ENCODE results near the gene ATAT1. TPM values are rescaled to one million over a fixed set of nuclear protein-coding genes. Genes with fewer than 3 reads are reported as not detected.

ATAT1 gene
- total and polyA plus RNA-seq, 2 of the 13 experiments (the other 11 are each of a cell fraction or from before 2014, with no cell fraction given): 9.2 to 23.6 TPM

DNA sequence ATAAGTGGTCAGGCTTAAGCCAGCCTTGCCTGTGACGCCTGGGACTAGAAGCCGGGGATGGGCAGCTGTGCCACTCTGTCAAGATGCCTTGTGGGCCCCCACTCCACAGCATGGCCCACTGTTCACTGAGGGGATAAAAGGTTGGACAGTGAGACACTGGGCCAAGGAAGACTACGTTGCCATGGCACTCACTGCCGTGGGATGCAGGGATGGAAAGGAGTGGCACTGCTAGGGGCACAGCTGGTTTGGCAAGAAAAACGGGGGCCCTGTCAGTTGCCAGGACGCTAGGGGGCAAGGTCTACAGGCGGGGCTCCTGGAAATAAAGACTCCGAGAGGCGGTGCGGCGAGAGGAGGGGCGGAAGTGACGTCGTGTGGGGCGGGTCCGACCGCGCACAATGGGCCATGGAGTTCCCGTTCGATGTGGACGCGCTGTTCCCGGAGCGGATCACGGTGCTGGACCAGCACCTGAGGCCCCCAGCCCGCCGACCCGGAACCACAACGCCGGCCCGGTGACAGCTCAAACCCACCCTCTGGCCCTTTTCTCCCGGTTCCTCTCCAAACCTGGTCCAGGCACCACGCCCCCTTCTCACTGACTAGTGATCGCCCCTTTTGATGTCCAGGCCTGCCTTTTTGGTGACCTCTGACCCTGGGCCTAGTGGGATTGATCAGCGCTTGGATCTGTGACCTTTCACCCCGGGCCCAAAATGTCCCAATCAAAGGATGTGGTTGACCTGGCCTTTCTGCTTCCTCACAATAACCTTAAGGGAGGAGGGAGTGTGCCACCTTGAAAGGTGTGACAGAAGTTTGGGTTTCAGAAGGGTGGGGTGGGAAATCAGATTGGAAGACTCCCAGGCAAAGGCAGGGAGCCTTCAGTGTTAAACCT, at the start of gene ATAT1 (continued):
- peak; percentile 40; the same call in 1 of the 2 replicates for TF ChIP-seq SOX5 (CRISPR knock-in tag; IDR thresholded peaks at IDR 0.05; ENCODE audit: borderline replicate concordance)
- peak; percentile 79; the same call in 1 of the 2 replicates for TF ChIP-seq ZNF607 (CRISPR knock-in tag; IDR thresholded peaks at IDR 0.05; ENCODE audit: borderline replicate concordance)
- TF ChIP-seq FOSL2 (CRISPR knock-in tag; IDR thresholded peaks at IDR 0.05): peak; percentile 41; the same call in 1 of the 2 replicates
- peak; percentile 64; the same call in 1 of the 2 replicates for TF ChIP-seq ZXDC (CRISPR knock-in tag; IDR thresholded peaks at IDR 0.05)
- TF ChIP-seq RERE (CRISPR knock-in tag; IDR thresholded peaks at IDR 0.05; ENCODE audit: low read depth): no peak
- TF ChIP-seq, protein P1, sequence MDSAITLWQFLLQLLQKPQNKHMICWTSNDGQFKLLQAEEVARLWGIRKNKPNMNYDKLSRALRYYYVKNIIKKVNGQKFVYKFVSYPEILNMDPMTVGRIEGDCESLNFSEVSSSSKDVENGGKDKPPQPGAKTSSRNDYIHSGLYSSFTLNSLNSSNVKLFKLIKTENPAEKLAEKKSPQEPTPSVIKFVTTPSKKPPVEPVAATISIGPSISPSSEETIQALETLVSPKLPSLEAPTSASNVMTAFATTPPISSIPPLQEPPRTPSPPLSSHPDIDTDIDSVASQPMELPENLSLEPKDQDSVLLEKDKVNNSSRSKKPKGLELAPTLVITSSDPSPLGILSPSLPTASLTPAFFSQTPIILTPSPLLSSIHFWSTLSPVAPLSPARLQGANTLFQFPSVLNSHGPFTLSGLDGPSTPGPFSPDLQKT (CRISPR knock-in tag; IDR thresholded peaks at IDR 0.05; ENCODE audit: borderline replicate concordance): no peak
- peak; percentile 96 for TF ChIP-seq SAP130 (CRISPR knock-in tag; IDR thresholded peaks at IDR 0.05; ENCODE audit: low read depth)
- TF ChIP-seq ZEB1 (IDR thresholded peaks at IDR 0.05; ENCODE audit: insufficient replicate concordance, low read depth): peak; percentile 63
- peak in 1 of 2 experiments; percentile 36; a peak in 2 of 4 replicates for TF ChIP-seq EP300 (IDR thresholded peaks at IDR 0.05; ENCODE audit: low read depth in 2 of 2, low read length in 2 of 2)
- TF ChIP-seq EP300 (CRISPR knock-in tag; IDR thresholded peaks at IDR 0.05; ENCODE audit: borderline replicate concordance): no peak; the same call in 1 of the 2 replicates
- TF ChIP-seq, protein P2, sequence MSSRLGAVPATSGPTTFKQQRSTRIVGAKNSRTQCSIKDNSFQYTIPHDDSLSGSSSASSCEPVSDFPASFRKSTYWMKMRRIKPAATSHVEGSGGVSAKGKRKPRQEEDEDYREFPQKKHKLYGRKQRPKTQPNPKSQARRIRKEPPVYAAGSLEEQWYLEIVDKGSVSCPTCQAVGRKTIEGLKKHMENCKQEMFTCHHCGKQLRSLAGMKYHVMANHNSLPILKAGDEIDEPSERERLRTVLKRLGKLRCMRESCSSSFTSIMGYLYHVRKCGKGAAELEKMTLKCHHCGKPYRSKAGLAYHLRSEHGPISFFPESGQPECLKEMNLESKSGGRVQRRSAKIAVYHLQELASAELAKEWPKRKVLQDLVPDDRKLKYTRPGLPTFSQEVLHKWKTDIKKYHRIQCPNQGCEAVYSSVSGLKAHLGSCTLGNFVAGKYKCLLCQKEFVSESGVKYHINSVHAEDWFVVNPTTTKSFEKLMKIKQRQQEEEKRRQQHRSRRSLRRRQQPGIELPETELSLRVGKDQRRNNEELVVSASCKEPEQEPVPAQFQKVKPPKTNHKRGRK (CRISPR knock-in tag; IDR thresholded peaks at IDR 0.05): no peak
- TF ChIP-seq ZNF44 (CRISPR knock-in tag; IDR thresholded peaks at IDR 0.05): peak; percentile 90
